Endothelial cell of umbilical vein (primary cell): ENCODE measurements around the gene PDE7B. TPM values are rescaled to one million over a fixed set of nuclear protein-coding genes. Genes with fewer than 3 reads are reported as not detected.
A peak's percentile ranks its signal among the peaks of the same experiment; 100 is the strongest.

Experiments used
- BruUV-seq: library from RNA; stranded (reverse); fragments of 400-500 nt; replicated peaks from 2 replicates; lab custom pipeline; 2021; lab: Mats Ljungman, UMichigan
- CTCF ChIA-PET: fragments of 300-600, 350-600 bp; sonication (Branson Sonifier 250); formaldehyde crosslinking; loops from one replicate; lab custom pipeline; 2021; ENCODE audit warnings: antibody characterized with exemption, inconsistent platforms; lab: Charles Lee
- POLR2A ChIA-PET: fragments of 300-600, 350-600 bp; sonication (Branson Sonifier 250); formaldehyde crosslinking; loops from one replicate; lab custom pipeline; 2021; ENCODE audit warnings: antibody characterized with exemption, inconsistent platforms; lab: Charles Lee
- DNase-seq: peaks from one replicate; pipeline ENCODE4 v3.0.0-alpha.2; 2011; ENCODE audit warnings: low read depth, low spot score
- FAIRE-seq: peaks from 2 replicates; lab custom pipeline; 2011; peaks lifted over from hg19 to GRCh38; lab: Jason Lieb, UNC
- H2AFZ ChIP-seq: 2 replicates; pipeline ENCODE4 v1.6.0; 2012; ENCODE audit warnings: low read depth, low read length, control low read depth, inconsistent platforms
- H3K27ac ChIP-seq: 2 replicates; pipeline ENCODE4 v1.5.1; 2011; ENCODE audit warnings: low read depth, mild to moderate bottlenecking, control low read depth, low read length, moderate library complexity; ENCODE audit not compliant: insufficient read depth
- H3K27me3 ChIP-seq, 2 experiments: 2 replicates each; pipeline versions ENCODE4 v1.6.0 to v1.6.1; 2011; ENCODE audit warnings: low read length in 2 of 2, mixed read lengths in 1 of 2; ENCODE audit not compliant: control insufficient read depth in 2 of 2, insufficient read depth in 2 of 2
- H3K36me3 ChIP-seq, 2 experiments: 2 replicates in 1 of 2; 3 replicates in 1 of 2; pipeline ENCODE4 v1.5.1; 2011; ENCODE audit warnings: low read length in 2 of 2, mild to moderate bottlenecking in 1 of 2, moderate library complexity in 1 of 2; ENCODE audit not compliant: control insufficient read depth in 2 of 2, insufficient read depth in 2 of 2; ENCODE audit errors: extremely low read depth in 1 of 2
- H3K4me1 ChIP-seq: 3 replicates; pipeline ENCODE4 v1.5.1; 2011; ENCODE audit warnings: mild to moderate bottlenecking, low read length; ENCODE audit not compliant: control insufficient read depth, insufficient read depth; ENCODE audit errors: extremely low read depth
- H3K4me2 ChIP-seq: 2 replicates; pipeline ENCODE4 v1.6.1; 2011; ENCODE audit warnings: low read length, control low read depth, mixed read lengths; ENCODE audit not compliant: insufficient read depth
- H3K4me3 ChIP-seq, 3 experiments: fragments of 200-600 bp in 1 of 3; sonication (generic), shearing (Covaris generic) in 1 of 3; replicated peaks in 1 of 3; 2 replicates each; pipeline ENCODE4 v1.5.1; 2011 to 2016; ENCODE audit warnings: control low read depth in 3 of 3, low read length in 3 of 3, mild to moderate bottlenecking in 2 of 3, inconsistent platforms in 1 of 3, low read depth in 1 of 3, moderate library complexity in 1 of 3; ENCODE audit not compliant: insufficient read depth in 1 of 3
- H3K79me2 ChIP-seq: 2 replicates; pipeline ENCODE4 v1.6.0; 2012; ENCODE audit warnings: low read length, inconsistent platforms; ENCODE audit not compliant: control insufficient read depth, insufficient read depth
- H3K9ac ChIP-seq: replicated peaks from 2 replicates; pipeline ENCODE3; 2011; ENCODE audit warnings: low read length, control low read depth; ENCODE audit not compliant: insufficient read depth; ENCODE audit errors: extremely low read depth
- H3K9me1 ChIP-seq: replicated peaks from 3 replicates; pipeline ENCODE4 v1.6.0; 2011; ENCODE audit warnings: mild to moderate bottlenecking, low read length; ENCODE audit not compliant: control insufficient read depth, insufficient read depth; ENCODE audit errors: extremely low read depth
- H3K9me3 ChIP-seq: replicated peaks from 2 replicates; pipeline ENCODE4 v1.5.1; 2012; ENCODE audit warnings: low read length, inconsistent platforms; ENCODE audit not compliant: control insufficient read depth, insufficient read depth
- H4K20me1 ChIP-seq: replicated peaks from 2 replicates; pipeline ENCODE3; 2011; ENCODE audit warnings: mild to moderate bottlenecking, low read length; ENCODE audit not compliant: control insufficient read depth, insufficient read depth; ENCODE audit errors: extremely low read depth
- CTCF ChIP-seq, 2 donors: IDR thresholded peaks; 1 replicate in 1 of 2; 2 replicates in 1 of 2; pipeline ENCODE4 v1.5.1; 2011; ENCODE audit warnings: low read length in 2 of 2, mild to moderate bottlenecking in 2 of 2, moderate library complexity in 2 of 2, control low read depth in 1 of 2, inconsistent platforms in 1 of 2, low read depth in 1 of 2; ENCODE audit not compliant: insufficient read depth in 1 of 2; ENCODE audit errors: extremely low read depth in 1 of 2
- EZH2 ChIP-seq: IDR thresholded peaks from 2 replicates; pipeline ENCODE4 v1.6.1; 2012; ENCODE audit warnings: borderline replicate concordance, low read depth, mild to moderate bottlenecking, moderate library complexity, low read length, inconsistent platforms; ENCODE audit not compliant: severe bottlenecking
- GATA2 ChIP-seq: IDR thresholded peaks from 2 replicates; pipeline ENCODE4 v1.7.0; 2011; ENCODE audit warnings: low read depth, mild to moderate bottlenecking, moderate library complexity, mixed read lengths, low read length; ENCODE audit not compliant: insufficient read length, insufficient read depth
- JUN ChIP-seq: IDR thresholded peaks from 2 replicates; pipeline ENCODE4 v1.6.1; 2011; ENCODE audit warnings: borderline replicate concordance, low read depth; ENCODE audit not compliant: insufficient read length, insufficient read depth
- MYC ChIP-seq: IDR thresholded peaks from one replicate; pipeline ENCODE4 v1.6.1; 2011; ENCODE audit warnings: mild to moderate bottlenecking, low read depth, low read length
- POLR2A ChIP-seq: IDR thresholded peaks from 2 replicates; pipeline ENCODE4 v1.6.1; 2012; ENCODE audit warnings: low read depth, mild to moderate bottlenecking, control low read depth, low read length
- POLR2AphosphoS5 ChIP-seq: IDR thresholded peaks from 2 replicates; pipeline ENCODE4 v1.6.1; 2012; ENCODE audit warnings: low read depth, mild to moderate bottlenecking, control low read depth, low read length, moderate library complexity; ENCODE audit not compliant: insufficient read depth
- dilution Hi-C: fragments of 300-500 bp; cut with MboI; formaldehyde crosslinking; loops from one replicate; pipeline ENCODE4 v1.15.0; 2019; ENCODE audit warnings: low sequenced_read_pairs; ENCODE audit not compliant: extremely low pct_ligation_motif_present
- intact Hi-C: fragments of 100-400 bp; cut with micrococcal nuclease; formaldehyde crosslinking; loops from one replicate; pipeline ENCODE4 v1.10.0; 2022
- polyA plus RNA-seq, 4 experiments: library from polyadenylated mRNA; depleted of rRNA in 3 of 4; stranded (reverse) in 3 of 4; unstranded in 1 of 4; fragments of >200 nt; gene quantifications; 2 replicates each; pipeline versions ENCODE4 v1.2.1 to v1.2.3, GENCODE V29; 2011 to 2012; ENCODE audit warnings: missing spikeins in 1 of 4
- total RNA-seq: library from RNA; stranded (reverse); gene quantifications from 2 replicates; pipeline ENCODE4 v1.2.3, GENCODE V29; 2021

Gene PDE7B
- total and polyA plus RNA-seq, 2 donors (not counting 3 experiments of a cell fraction or from before 2014, with no cell fraction given): 20.6 to 25.1 TPM

- ChIA-PET POLR2A (no interaction called here), CTCF (no interaction called here)
- H3K4me1 ChIP-seq: peaks cover 12% of the 10 kb centered on the region
- no TSS peak for BruUV-seq
- H3K27ac ChIP-seq: no peak overlapping the region
- H4K20me1 ChIP-seq: no peaks in the 10 kb centered on the region
- DNase-seq (peak; percentile 8), FAIRE-seq (no peak)
- H2AFZ ChIP-seq: no peak overlapping the region
- H3K9me1 ChIP-seq: no peaks in the 10 kb centered on the region
- peaks cover 23 to 24% of the 10 kb centered on the region in 2 experiments for H3K36me3 ChIP-seq
- no peaks in the 10 kb centered on the region for H3K27me3 ChIP-seq
- H3K9me3 ChIP-seq: no peaks in the 10 kb centered on the region
- no peak for TF ChIP-seq POLR2AphosphoS5
- no peak for TF ChIP-seq GATA2
- TF ChIP-seq POLR2A: no peak
- no peak for TF ChIP-seq MYC
- peak; percentile 25 for TF ChIP-seq JUN
- no peak overlapping the region for H3K9ac ChIP-seq
- no peaks in the 10 kb centered on the region for H3K79me2 ChIP-seq
- H3K4me3 ChIP-seq: no peak overlapping the region
- dilution Hi-C loops (no loop called here), intact Hi-C loops (no loop called here)
- no peak overlapping the region for H3K4me2 ChIP-seq
Observed at GRCh38 chr6:136155191-136155590, 303.7 kb downstream of the PDE7B start.

- Histone ChIP-seq H3K27ac (no peak overlapping the region), H2AFZ (no peak overlapping the region), H4K20me1 (no peaks in the 10 kb centered on the region), H3K79me2 (no peaks in the 10 kb centered on the region), H3K9me3 (no peaks in the 10 kb centered on the region), H3K9me1 (no peaks in the 10 kb centered on the region), H3K9ac (no peak overlapping the region), H3K27me3 (no peaks in the 10 kb centered on the region), H3K36me3 (peaks cover 23 to 24% of the 10 kb centered on the region in 2 experiments), H3K4me2 (no peak overlapping the region), H3K4me3 (no peak overlapping the region), H3K4me1 (no peaks in the 10 kb centered on the region)
- DNase-seq: no peak
- ChIA-PET CTCF (interaction anchor here (0.8 to 1.8 kb wide), 2 partner anchors 10 to 114 kb away, joined by 3 to 4 read pairs; no protein-coding TSS in a partner anchor), POLR2A (no interaction called here)
- TF ChIP-seq GATA2 (no peak), EZH2 (no peak), JUN (no peak), MYC (no peak), CTCF (IDR thresholded peaks at IDR 0.05; ENCODE audit: extremely low read depth in 1 of 2, insufficient read depth in 1 of 2, low read depth in 1 of 2, low read length in 2 of 2) (no peak)
- dilution Hi-C loops: no loop called here
- FAIRE-seq: no peak
- no TSS peak for BruUV-seq
- intact Hi-C loops: no loop called here
Observed at GRCh38 chr6:136157743-136158142, 306.2 kb downstream of the PDE7B start.
